GM21515 (cell line): ENCODE results near the gene NEMP1.

ENCODE experiments used
- ATAC-seq: cut with Tn5 transposase; IDR thresholded peaks from one replicate; pipeline ENCODE4 v1.9.1; 2021; ENCODE audit not compliant: unreplicated experiment

NEMP1 gene

GRCh38 chr12:57107456-57108155, 29.0 kb upstream of the NEMP1 start:
- no peak for ATAC-seq

- no peak for ATAC-seq
These were observed 27.6 kb upstream of the NEMP1 start for GRCh38 chr12:57106021-57106708.

- ATAC-seq, result no peak
These were observed 26.6 kb upstream of the NEMP1 start for GRCh38 chr12:57105011-57105753.

DNA sequence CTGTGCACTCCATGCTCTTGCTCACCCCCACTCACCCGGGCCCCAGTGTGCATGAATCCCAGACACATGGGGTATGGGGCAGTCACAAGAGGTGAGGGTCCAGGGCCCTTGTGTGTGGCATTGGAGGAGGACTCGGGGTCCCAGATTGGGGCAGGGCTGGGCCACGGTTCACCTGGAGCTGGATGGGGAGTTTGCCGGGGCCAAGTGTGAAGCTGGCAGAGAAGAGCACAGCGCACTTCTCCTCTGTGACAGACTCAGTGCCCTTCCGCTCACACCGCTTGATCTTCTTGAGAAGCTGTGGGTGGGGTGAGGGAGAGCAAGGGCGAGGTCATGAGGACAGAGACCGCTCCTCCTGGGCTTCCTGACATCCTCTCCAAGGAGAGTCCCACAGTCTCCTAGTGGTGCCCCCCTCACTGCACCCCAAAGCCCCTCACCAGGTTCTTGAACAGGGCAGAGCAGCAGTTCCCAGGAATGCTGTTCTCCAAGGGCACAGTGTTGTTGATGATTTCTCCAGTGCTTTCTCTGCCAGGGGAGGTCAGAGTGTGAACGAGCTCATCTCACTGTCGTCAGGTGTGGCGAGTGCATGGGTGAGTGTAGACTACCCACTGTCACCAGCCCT, 25.8 kb upstream of the NEMP1 start:
- no peak for ATAC-seq

- ATAC-seq, result no peak
These were observed 25.3 kb upstream of the NEMP1 start for GRCh38 chr12:57103856-57104255.

DNA sequence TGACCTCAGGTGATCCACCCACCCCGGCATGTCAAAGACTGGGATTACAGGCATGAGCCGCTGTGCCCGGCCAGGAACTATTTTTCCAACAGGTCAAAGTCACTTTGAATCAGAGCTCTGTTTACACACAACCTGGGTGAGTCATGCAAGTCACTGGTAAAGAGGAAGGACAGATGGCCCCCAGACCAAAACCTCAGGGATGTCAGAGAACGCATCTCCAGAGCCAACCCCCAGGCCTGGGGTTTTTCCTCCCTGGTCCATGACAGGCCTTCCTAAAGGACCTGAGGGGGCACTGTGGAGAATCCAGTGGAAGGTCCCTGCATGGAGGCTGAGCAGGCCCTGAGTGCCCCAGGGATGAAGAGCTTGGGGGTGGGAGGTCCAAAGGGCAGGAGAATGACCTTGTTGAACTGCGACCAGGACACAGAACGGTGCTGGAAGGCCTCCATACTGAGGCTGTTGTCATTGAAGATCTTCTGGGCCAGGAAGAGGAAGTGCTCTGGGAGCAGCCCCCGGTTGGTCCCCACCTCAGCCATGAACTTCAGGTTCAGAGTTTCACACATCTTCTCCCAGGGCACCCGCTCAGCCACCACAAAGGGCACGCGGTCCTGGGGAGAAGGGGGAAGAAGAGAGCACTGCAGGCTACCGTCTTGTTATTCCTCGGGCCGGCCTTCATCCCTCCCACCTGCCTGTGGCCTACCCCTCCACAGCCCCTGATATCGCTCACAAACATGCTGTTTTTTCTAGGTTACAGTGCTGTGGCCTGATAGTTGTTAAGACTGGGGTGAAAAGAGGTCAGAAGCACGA, 23.5 kb upstream of the NEMP1 start:
- ATAC-seq, result no peak

DNA sequence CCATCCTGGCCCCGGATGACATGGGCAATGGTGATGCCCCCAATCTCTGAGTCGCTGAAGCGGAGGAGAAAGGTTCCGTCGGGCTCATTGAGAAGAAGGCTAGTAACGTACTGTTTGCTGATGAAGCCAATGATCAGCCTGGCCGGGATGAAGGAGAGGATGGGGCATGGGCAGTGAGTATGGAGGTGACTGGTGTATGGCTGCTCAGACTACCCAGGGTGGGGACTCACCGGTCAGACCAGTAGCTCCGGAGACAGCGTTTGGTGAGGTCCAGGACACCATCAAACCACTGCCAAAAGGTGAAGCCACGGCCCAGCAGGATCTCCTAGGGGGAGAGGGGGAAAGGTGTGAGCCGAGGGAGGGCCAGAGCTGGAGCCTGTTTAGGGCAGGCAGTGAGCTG, 21.2 kb upstream of the NEMP1 start:
- no peak for ATAC-seq

- ATAC-seq, result no peak
These were observed 20.6 kb upstream of the NEMP1 start for GRCh38 chr12:57099047-57099714.

DNA sequence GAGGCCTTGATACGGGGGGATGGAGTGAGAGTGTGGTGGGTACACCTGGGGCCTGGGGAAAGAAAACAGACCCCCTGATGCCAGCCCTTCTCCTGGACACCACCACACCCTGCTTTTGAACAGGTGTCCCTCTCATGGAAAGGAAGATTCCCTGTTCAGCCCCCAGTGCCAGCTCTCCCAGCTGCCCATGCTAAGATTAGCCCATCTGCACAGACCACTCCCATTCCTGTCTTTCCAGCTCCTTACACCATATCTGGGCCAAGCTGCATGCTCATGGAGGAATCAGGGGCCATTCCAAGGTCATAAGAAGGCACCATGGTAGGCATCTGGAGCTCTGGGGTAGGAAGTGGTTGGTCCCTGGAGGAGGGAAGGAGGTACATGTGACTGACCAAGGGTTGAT, 20.0 kb upstream of the NEMP1 start:
- no peak for ATAC-seq

DNA sequence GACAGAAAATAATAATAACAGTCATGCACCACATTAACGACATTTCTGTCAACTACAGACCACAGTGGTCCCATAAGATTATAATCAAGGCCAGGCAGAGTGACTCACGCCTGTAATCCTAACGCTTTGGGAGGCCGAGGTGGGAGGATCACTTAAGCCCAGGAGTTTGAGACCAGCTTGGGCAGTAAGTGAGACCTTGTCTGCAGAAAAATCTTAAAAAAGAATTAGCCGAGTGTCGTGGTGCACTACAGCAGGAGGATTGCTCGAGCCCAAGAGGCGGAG, 18.9 kb upstream of the NEMP1 start:
- no peak for ATAC-seq

GRCh38 chr12:57096748-57097553, 18.4 kb upstream of the NEMP1 start:
- no peak for ATAC-seq

DNA sequence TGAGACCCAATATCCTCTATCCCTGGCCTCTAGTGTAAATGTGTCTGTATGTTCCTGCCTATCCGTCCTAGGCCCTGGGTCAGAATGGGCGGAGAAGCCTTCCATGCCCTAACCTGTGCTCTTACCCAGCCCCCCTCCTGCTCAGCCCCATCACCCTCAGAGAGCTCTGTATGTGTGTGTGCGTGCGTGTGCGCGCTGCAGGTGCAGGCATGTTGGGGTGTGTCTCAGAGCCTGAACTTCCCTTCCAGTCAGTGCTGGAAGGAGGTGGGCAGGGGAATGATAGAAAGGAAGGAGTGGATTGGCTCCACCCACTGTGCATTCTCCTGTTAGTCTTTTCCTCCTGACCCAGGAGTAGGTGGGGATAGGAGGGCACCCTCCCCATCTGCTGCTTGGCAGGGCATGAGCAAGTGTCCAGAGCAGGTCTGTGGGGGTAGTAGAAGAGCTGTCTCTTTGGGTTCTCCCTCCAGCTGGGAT, 17.5 kb upstream of the NEMP1 start:
- no peak for ATAC-seq

DNA sequence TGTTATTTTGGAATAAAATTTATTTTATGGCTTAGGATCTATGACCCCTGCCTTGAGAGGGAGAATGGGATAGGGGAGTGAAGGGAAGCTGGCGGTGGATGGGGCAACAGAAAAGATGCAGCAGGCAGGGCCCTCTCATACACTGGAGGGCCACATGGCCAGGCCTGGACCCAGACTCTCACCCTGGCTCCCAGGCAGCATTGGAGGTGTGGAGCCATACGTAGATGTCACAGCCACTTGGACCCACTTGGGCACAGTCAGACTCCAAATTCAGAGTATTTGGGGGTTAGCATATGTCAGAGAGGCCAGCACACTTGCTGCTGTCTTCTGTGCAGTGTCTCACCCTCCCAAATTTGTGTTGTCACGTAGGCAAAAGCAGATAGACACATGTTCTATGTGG, 16.8 kb upstream of the NEMP1 start:
- ATAC-seq, result no peak

GRCh38 chr12:57094208-57095160, 15.9 kb upstream of the NEMP1 start:
- no peak for ATAC-seq

DNA sequence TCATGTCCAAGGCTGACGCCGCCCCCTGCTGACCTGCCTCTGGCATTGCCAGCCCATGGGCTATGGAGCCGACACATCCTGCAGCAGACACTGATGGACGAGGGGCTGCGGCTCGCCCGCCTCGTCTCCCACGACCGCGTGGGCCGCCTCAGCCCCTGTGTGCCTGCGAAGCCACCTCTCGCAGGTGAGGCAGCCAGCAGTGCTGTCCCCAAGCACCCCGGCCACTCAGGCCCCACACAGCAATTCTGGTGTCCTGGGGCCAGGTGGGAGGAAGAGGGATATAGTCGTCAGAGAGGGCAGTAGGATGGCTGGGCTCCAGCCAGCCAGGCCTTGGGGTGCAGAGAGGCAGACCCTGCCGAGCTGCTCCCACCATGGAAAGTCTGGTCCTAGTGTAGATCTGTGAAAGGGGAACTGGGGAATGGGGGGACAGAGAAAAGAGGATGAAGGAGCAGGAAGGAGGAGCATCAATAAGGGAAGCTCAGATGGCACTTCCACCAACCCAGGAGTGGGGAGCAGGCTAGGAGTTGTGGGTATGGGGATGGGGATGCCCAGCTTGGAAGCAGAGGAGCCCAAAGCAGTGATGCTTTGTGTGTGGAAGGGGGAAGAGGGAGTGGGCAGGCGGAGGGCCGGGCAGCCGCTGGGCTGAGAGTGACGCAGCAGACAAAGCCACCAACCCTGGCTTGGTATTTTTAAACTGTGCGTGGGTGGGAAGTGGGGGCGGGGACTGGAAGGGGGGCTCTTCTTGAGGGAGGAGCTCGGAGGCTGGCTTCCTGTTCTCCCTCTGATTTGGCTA, 15.0 kb upstream of the NEMP1 start:
- ATAC-seq, result no peak

GRCh38 chr12:57092876-57093414, 14.4 kb upstream of the NEMP1 start:
- no peak for ATAC-seq

DNA sequence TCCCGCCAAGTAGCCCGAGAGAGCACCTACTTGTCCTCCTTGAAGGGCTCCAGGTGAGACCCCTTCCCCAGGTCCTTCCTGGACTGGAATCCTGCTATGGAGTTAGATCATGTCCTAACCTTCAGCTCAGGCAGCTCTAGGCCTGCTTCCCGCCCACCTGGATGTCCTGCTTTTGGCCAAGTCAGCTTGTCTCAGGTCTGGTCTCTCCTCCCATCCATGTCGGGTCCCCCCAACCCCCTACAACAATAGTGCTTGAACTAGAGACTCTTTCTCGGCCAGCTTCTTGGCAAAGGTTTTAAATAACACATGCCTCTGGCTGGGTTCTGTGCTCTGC, 13.9 kb upstream of the NEMP1 start:
- ATAC-seq, result no peak
